ENCODE results near the gene LRIG3.
"Not testable (repeated sequence)": the region's sequence is repeated elsewhere in the genome, so short reads cannot be mapped to it uniquely, and the experiment has no call there.

LRIG3 gene

DNA sequence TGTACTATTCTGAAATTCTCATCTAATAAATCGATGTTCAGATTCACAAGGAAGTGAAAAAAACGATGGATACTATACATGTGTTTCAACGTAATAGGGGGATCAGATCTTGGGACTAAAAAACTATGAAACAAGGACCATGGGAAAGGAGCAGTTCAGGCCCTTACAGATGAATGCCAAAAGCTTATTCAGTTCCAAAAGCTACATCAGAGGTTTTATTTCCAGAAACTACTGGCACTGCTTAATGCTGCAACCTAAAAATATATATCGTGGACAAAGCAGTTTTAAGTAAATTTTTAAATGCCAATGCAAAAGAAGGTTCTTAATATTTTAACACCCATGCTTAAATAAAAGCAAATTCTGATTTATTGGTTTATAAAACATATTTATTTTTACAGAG lies 38.5 kb downstream of the LRIG3 start:
- Histone ChIP-seq H3K36me3 (ENCODE audit: insufficient read depth, low read length) (peaks cover 11% of the 10 kb centered on the region), H3K9ac (ENCODE audit: low read depth, low read length) (no peak overlapping the region), H3K9me3 (ENCODE audit: control insufficient read depth, insufficient read depth, low read length) (no peaks in the 10 kb centered on the region), H3K4me1 (ENCODE audit: insufficient read depth, low read length) (peaks cover 18% of the 10 kb centered on the region; the same call in 1 of the 2 replicates)

DNA sequence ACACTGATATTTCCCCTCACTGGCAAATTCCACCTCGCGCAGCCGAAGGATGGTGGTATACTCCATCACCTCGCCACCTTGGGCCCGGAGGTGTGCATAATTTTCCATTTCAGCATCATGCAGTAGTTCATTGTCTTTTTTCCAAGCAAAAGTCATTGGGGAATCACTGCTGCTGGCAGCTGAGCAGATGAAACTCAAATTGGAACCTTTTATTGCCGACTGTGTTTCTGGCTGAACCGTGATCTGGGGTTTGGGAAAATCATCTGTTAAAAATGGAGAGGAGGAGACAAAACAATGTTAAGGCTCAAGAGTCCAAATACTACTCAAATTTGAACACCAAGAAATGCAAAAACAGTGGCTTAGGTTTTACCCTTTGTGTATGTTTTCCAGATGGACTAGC lies 39.7 kb downstream of the LRIG3 start:
- Histone ChIP-seq H3K9me3 (ENCODE audit: control insufficient read depth, insufficient read depth, low read length) (no peaks in the 10 kb centered on the region), H3K9ac (ENCODE audit: low read depth, low read length) (no peak overlapping the region), H3K36me3 (ENCODE audit: insufficient read depth, low read length) (peaks cover 11% of the 10 kb centered on the region), H3K4me1 (ENCODE audit: insufficient read depth, low read length) (peaks cover 18% of the 10 kb centered on the region; the same call in 1 of the 2 replicates)

DNA sequence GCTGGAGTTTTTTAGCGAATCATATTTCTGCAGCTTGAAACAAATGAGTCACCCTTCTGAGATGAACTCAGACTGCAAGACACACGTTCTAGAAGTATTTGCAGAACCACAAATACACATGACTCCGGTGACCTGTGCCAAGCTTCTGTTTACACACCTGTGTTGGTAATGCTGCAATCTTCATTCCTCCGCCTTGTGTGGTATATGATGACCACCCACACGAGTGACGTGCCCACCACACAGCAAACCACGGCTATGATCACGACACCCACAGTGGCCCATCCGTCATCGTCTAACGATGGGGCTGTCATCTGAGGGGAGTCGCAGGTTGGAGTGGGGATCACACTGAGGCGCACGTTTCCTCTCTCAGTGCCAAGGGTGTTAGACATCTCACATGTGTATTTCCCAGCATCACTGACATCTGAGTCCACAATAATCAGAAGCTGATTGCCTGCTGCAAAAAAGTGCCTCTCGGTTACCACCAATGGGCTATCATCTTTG lies 43.0 kb downstream of the LRIG3 start:
- Histone ChIP-seq H3K4me1 (ENCODE audit: insufficient read depth, low read length) (no peaks in the 10 kb centered on the region), H3K9ac (ENCODE audit: low read depth, low read length) (no peak overlapping the region), H3K36me3 (ENCODE audit: insufficient read depth, low read length) (peaks cover 11% of the 10 kb centered on the region), H3K9me3 (ENCODE audit: control insufficient read depth, insufficient read depth, low read length) (no peaks in the 10 kb centered on the region)

DNA sequence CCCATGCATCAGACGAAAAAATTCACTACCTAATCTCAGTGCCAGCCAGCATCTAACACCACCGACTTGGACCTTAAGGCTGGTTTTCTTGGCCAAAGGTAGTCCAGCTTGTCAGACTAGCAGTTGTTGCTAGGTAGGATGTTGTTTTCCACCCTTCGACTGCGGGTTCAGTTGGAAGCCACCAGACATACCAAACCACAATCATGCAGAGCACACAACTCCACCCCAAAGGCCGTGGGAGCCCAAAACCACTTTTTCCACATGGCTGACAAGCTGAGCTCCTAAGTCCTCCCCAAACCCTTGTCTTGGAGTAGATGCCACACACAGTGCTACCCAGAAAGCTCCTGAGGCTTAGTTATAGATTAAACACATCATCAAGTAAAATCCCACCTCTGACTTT lies 46.8 kb downstream of the LRIG3 start:
- H3K9ac ChIP-seq (ENCODE audit: low read depth, low read length) = no peak overlapping the region
- peaks cover 6% of the 10 kb centered on the region for H3K36me3 ChIP-seq (ENCODE audit: insufficient read depth, low read length)
- H3K9me3 ChIP-seq (ENCODE audit: control insufficient read depth, insufficient read depth, low read length) = no peaks in the 10 kb centered on the region
- H3K4me1 ChIP-seq (ENCODE audit: insufficient read depth, low read length) = no peaks in the 10 kb centered on the region

DNA sequence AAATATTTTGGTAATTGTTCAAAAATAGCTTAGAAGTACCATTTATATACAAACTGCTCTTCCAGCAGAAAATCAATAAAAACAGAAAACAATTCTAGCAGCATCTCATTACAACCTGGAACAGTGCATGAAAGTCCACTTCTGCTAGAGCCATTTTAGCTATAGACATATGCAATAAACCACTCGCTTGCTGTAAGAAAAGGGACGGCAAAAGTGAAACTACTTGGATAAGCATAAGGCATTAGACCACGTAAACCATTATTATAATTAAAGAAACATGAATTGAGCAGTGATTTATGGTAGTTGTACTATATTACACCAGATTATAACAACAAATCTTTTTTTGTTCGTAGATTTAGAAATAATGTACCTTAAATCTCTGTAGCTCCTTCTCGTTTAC lies 48.7 kb downstream of the LRIG3 start:
- no peaks in the 10 kb centered on the region for H3K4me1 ChIP-seq (ENCODE audit: insufficient read depth, low read length)
- no peaks in the 10 kb centered on the region for H3K9me3 ChIP-seq (ENCODE audit: control insufficient read depth, insufficient read depth, low read length)
- no peak overlapping the region for H3K9ac ChIP-seq (ENCODE audit: low read depth, low read length)
- no peaks in the 10 kb centered on the region; the same call in none of the 2 replicates for H3K36me3 ChIP-seq (ENCODE audit: insufficient read depth, low read length)

DNA sequence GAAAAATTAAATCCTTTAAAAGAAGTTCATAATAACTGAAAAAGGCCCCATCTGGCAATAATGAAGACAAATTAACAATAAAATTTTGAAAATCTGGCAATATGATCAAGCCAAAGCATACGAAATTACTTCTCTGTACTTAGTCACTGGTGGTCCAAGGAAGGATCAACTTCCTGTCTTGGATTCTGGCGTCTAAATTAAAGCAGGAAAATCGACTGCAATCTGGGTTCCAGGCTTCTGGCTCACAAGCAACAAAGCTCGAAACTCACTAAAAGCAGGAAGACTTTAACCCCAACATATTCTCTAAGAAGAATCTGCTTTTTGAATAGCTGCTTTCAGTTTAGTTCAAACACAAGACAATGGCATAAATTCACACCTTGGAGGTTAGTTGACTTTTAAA lies 49.7 kb downstream of the LRIG3 start:
- H3K36me3 ChIP-seq (ENCODE audit: insufficient read depth, low read length) = no peaks in the 10 kb centered on the region; the same call in 1 of the 2 replicates

DNA sequence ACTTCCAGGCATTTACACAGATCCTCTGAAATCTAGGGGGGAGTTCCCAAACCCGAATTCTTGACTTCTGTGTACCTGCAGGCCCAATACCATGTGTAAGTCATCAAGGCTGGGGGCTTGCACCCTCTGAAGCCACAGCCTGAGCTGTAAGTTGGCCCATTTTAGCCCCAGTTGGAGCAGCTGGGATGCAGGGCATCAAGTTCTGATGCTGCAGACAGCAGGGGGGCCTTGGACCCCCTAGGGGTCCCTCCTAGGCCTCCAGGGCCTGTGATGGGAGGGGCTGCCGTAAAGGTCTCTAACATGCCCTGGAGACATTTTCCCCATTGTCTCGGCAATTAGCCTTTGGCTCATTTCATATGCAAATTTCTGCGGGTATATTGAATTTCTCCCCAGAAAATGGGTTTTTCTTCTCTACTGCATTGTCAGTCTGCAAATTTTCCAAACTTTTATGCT lies 59.5 kb downstream of the LRIG3 start:
- Histone ChIP-seq H3K9me3 (ENCODE audit: control insufficient read depth, insufficient read depth, low read length) (no peaks in the 10 kb centered on the region), H3K9ac (ENCODE audit: low read depth, low read length) (no peak overlapping the region), H3K36me3 (ENCODE audit: insufficient read depth, low read length) (no peaks in the 10 kb centered on the region), H3K4me1 (ENCODE audit: insufficient read depth, low read length) (0 out of 2 replicates have a peak, but pooled peaks cover 3% of the 10 kb centered on the region)

More for the DNA sequence above, 49.7 kb downstream of the LRIG3 start:
- Histone ChIP-seq H3K9ac (ENCODE audit: low read depth, low read length) (no peak overlapping the region), H3K4me1 (ENCODE audit: insufficient read depth, low read length) (no peaks in the 10 kb centered on the region), H3K9me3 (ENCODE audit: control insufficient read depth, insufficient read depth, low read length) (no peaks in the 10 kb centered on the region)

DNA sequence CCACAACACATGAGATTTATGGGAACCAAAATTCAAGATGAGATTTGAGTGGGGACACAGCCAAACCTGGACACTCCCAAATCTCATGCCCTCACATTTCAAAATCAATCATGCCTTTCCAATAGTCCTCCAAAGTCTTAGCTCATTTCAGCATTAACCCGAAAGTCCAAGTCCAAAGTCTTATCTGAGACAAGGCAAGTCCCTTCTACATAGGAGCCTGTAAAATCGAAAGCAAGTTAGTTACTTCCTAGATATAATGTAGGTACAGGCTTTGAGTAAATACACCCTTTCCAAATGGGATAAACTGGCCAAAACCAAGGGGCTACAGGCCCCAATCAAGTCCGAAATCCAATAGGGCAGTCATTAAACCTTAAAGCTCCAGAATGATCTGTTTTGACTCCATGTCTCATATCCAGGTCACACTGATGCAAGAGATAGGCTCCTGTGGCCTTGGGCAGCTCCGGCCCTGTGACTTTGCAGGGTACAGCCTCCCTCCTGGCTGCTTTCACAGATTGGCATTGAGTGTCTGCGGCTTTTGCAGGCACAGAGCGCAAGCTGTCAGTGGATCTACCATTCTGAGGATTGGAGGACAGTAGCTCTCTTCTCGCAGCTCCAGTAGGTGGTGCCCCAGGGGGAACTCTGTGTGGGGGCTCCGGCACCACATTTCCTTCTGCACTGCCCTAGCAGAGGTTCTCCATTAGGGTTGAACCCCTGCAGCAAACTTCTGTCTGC lies 60.1 kb downstream of the LRIG3 start:
- Histone ChIP-seq H3K4me1 (ENCODE audit: insufficient read depth, low read length) (0 out of 2 replicates have a peak, but pooled peaks cover 3% of the 10 kb centered on the region), H3K9me3 (ENCODE audit: control insufficient read depth, insufficient read depth, low read length) (no peaks in the 10 kb centered on the region), H3K36me3 (ENCODE audit: insufficient read depth, low read length) (no peaks in the 10 kb centered on the region), H3K9ac (ENCODE audit: low read depth, low read length) (no peak overlapping the region)

DNA sequence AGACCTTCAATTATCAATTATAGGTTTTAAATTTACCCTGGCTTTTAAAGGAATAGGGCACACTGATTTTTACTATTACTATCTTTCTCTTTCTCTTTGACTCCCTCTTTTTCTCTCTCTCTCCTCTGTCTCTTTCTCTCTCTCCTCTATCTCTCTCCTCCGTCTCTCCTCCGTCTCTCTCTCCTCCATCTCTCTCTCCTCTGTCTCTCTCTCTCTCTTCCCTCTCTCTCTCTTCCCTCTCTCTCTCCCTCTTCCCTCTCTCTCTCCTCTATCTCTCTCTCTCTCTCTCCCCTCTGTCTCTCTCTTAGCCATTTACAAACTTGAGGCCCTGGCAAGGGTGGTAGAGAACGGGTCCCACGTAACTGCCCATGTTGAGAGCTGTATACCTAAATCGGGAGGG lies 62.3 kb downstream of the LRIG3 start:
- H3K36me3 ChIP-seq (ENCODE audit: insufficient read depth, low read length) = no peaks in the 10 kb centered on the region
- H3K4me1 ChIP-seq (ENCODE audit: insufficient read depth, low read length) = 0 out of 2 replicates have a peak, but pooled peaks cover 3% of the 10 kb centered on the region
- no peak overlapping the region for H3K9ac ChIP-seq (ENCODE audit: low read depth, low read length)
- H3K9me3 ChIP-seq (ENCODE audit: control insufficient read depth, insufficient read depth, low read length) = no peaks in the 10 kb centered on the region

DNA sequence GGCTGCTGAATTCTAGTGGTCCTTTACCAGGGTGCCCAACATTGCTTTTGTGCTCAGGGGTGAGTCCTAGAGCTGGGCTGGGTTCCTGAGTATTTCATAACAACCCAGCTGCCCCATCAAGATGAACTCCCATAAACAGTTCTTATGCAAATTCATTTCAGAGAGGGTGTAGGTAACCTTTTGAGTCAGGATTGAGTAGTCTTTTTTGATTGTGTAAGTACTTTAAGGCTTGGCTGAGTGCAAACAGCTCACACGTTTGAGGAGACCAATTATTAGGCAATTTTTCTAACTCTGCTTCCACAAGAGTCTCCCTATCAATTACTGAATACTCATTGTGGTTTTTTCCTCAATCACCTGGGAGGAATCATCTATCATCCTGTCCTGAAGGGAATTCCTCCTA lies 63.1 kb downstream of the LRIG3 start:
- not testable (repeated sequence) for H3K4me1 ChIP-seq (ENCODE audit: insufficient read depth, low read length); H3K9me3 ChIP-seq (ENCODE audit: control insufficient read depth, insufficient read depth, low read length); H3K9ac ChIP-seq (ENCODE audit: low read depth, low read length); H3K36me3 ChIP-seq (ENCODE audit: insufficient read depth, low read length)

DNA sequence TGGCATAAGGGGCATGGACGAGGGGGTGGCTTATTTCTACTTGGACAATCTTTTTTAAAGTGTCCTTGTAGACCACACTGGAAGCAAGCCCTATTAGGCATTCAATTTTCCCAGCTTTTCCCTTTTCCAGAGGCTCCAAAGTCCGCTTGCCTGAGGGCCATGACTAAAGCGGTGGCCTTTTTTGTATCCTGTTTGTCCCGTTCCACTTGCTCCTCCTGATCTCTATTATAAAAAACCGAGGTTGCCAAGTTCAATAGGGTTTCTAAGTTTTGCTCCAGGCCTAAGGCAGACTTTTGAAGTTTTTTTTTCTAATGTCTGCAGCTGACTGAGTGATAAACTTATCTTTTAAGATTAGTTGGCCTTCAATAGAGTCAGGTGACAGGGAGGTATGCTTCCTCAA lies 64.7 kb downstream of the LRIG3 start:
- not testable (repeated sequence) for H3K9me3 ChIP-seq (ENCODE audit: control insufficient read depth, insufficient read depth, low read length); H3K9ac ChIP-seq (ENCODE audit: low read depth, low read length); H3K36me3 ChIP-seq (ENCODE audit: insufficient read depth, low read length); H3K4me1 ChIP-seq (ENCODE audit: insufficient read depth, low read length)

DNA sequence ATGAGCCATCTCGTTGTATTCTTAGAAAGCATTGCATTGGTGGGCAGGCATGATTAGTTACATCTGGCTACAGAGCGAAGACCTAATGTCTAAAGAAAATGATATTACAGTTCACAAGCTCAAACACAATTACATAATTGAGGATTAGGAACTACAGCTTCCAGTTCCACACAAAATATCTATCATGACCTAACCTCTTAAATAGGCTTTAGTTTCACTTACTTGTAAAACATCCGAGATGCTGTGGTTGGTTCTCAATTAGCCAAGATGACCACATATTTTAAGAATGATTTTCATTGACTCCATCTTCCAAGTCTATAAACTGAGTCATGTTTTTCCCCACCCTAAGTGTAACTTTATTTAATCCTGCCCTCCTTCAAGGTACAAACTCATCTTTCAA lies 69.5 kb downstream of the LRIG3 start:
- no peaks in the 10 kb centered on the region for H3K9me3 ChIP-seq (ENCODE audit: control insufficient read depth, insufficient read depth, low read length)
- H3K9ac ChIP-seq (ENCODE audit: low read depth, low read length) = no peak overlapping the region
- H3K36me3 ChIP-seq (ENCODE audit: insufficient read depth, low read length) = no peaks in the 10 kb centered on the region
- no peaks in the 10 kb centered on the region for H3K4me1 ChIP-seq (ENCODE audit: insufficient read depth, low read length)

DNA sequence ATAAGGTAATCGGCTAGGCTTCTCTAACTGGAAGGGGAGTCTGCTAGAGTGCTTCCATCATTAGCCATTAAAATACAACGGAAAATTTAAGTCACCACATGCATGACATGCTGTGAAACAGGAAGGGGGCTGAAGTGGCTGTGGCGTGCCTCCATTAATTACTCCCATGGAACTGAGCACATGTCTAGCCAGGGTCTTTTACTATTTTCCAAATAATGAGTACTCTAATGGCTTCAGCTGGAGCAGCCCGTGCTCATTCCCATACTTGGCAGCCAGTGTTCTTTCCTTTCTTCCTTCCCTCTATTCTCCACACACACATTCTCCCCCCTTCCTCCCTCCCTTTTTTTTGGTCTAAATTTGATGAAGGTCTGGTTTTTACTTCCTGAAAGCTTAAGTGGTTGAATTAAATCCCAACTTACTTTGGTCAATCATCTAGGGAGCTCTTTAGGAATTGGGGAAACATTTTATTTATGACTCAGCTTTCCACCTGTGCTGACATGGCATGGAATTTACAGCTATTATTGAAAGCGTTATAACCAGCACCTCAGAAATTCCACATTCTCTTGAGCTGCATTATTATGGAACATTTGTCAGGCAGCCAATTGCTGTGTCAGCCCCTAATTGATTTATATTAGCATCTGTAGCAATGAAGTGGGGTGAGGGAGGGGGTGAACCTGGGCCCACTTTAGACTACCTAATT lies 72.3 kb downstream of the LRIG3 start:
- H3K36me3 ChIP-seq (ENCODE audit: insufficient read depth, low read length) = no peaks in the 10 kb centered on the region
- H3K9me3 ChIP-seq (ENCODE audit: control insufficient read depth, insufficient read depth, low read length) = no peaks in the 10 kb centered on the region
- no peaks in the 10 kb centered on the region for H3K4me1 ChIP-seq (ENCODE audit: insufficient read depth, low read length)
- H3K9ac ChIP-seq (ENCODE audit: low read depth, low read length) = no peak overlapping the region

DNA sequence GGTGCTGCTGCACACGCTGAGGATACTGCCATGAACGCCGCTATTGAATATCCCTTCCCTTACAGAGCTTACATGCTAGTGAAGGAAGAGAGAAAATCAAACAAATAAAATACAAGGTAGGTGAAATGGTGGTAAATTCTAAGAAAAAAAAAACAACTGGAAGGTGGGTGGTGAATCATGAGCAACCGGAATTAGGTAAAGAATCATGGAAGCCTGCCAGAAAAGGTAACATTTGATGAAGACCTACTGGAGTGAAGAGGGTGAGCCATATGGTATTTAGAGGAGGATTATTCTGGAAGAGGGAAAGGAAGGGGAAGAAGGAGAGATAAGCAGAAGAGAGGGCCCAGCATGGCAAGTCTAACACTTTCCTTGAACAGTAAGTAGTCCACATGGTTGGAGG lies 76.1 kb downstream of the LRIG3 start:
- H3K9me3 ChIP-seq (ENCODE audit: control insufficient read depth, insufficient read depth, low read length) = no peaks in the 10 kb centered on the region
- H3K9ac ChIP-seq (ENCODE audit: low read depth, low read length) = no peak overlapping the region
- 0 out of 2 replicates have a peak, but pooled peaks cover 4% of the 10 kb centered on the region for H3K4me1 ChIP-seq (ENCODE audit: insufficient read depth, low read length)
- no peaks in the 10 kb centered on the region for H3K36me3 ChIP-seq (ENCODE audit: insufficient read depth, low read length)
